ENCODE results near the gene CBLB.

Gene CBLB

DNA sequence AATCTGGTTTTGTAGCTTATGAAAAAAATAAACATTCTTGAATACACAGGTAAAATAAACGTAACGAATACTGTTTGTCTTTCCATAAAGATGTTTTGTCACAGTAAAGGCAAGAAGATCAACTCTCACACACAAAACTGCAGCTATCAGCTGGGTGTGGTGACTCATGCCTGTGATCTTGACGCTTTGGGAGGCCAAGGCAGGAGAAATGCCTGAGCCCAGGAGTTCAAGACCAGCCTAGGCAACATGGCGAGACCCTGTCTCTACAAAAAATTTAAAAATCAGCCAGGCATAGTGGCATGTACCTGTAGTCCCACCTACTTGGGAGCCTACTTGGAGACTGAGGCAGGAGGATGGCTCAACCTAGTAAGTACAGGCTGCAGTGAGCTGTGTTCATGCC, 39.6 kb downstream of the CBLB start:
- Histone ChIP-seq H3K27ac (ENCODE audit: extremely low read depth, low read depth, low read length) (no peak overlapping the region), H3K9me3 (ENCODE audit: control insufficient read depth, insufficient read depth, low read depth, low read length) (no peaks in the 10 kb centered on the region), H3K36me3 (ENCODE audit: control insufficient read depth in 2 of 2, insufficient read depth in 1 of 2, low read length in 2 of 2) (no peaks in the 10 kb centered on the region), H3K4me1 (ENCODE audit: control insufficient read depth, insufficient read depth, low read length) (no peaks in the 10 kb centered on the region), H3K4me3 (ENCODE audit: low read depth, low read length) (no peak overlapping the region)
- CTCF ChIA-PET, result interaction anchor here (0.6 to 0.7 kb wide), 5 partner anchors 85 to 1485 kb away, joined by 3 to 6 read pairs (median 4); no protein-coding TSS in a partner anchor
- TF ChIP-seq, protein P1, sequence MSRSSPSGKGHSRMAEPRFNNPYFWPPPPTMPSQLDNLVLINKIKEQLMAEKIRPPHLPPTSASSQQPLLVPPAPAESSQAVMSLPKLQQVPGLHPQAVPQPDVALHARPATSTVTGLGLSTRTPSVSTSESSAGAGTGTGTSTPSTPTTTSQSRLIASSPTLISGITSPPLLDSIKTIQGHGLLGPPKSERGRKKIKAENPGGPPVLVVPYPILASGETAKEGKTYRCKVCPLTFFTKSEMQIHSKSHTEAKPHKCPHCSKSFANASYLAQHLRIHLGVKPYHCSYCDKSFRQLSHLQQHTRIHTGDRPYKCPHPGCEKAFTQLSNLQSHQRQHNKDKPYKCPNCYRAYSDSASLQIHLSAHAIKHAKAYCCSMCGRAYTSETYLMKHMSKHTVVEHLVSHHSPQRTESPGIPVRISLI (tag by site-specific recombination; IDR thresholded peaks at IDR 0.05), result 0 out of 2 replicates have a peak, but pooled peaks have one; percentile 23
- TF ChIP-seq ZNF837 (tag by site-specific recombination; IDR thresholded peaks at IDR 0.05), result no peak
- POLR2A ChIA-PET, result no interaction called here

GRCh38 chr3:105828703-105829102, 40.1 kb downstream of the CBLB start:
- Histone ChIP-seq H3K4me3 (ENCODE audit: low read depth, low read length) (no peak overlapping the region), H3K36me3 (ENCODE audit: control insufficient read depth in 2 of 2, insufficient read depth in 1 of 2, low read length in 2 of 2) (no peaks in the 10 kb centered on the region), H3K9me3 (ENCODE audit: control insufficient read depth, insufficient read depth, low read depth, low read length) (no peaks in the 10 kb centered on the region), H3K4me1 (ENCODE audit: control insufficient read depth, insufficient read depth, low read length) (peaks cover under 1% of the 10 kb centered on the region; the same call in 1 of the 2 replicates), H3K27ac (ENCODE audit: extremely low read depth, low read depth, low read length) (no peak overlapping the region)
- CTCF ChIA-PET, result interaction anchor here (0.6 to 0.7 kb wide), 4 partner anchors 85 to 1484 kb away, joined by 3 to 6 read pairs (median 4); no protein-coding TSS in a partner anchor
- POLR2A ChIA-PET, result no interaction called here
- no peak for TF ChIP-seq OSR2 (tag by site-specific recombination; IDR thresholded peaks at IDR 0.05)
- TF ChIP-seq ZEB2 (tag by site-specific recombination; IDR thresholded peaks at IDR 0.05), result no peak
- TF ChIP-seq, protein P2, sequence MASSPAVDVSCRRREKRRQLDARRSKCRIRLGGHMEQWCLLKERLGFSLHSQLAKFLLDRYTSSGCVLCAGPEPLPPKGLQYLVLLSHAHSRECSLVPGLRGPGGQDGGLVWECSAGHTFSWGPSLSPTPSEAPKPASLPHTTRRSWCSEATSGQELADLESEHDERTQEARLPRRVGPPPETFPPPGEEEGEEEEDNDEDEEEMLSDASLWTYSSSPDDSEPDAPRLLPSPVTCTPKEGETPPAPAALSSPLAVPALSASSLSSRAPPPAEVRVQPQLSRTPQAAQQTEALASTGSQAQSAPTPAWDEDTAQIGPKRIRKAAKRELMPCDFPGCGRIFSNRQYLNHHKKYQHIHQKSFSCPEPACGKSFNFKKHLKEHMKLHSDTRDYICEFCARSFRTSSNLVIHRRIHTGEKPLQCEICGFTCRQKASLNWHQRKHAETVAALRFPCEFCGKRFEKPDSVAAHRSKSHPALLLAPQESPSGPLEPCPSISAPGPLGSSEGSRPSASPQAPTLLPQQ (tag by site-specific recombination; IDR thresholded peaks at IDR 0.05), result no peak
- no peak for TF ChIP-seq ZBTB21 (tag by site-specific recombination; IDR thresholded peaks at IDR 0.05)
- no peak for TF ChIP-seq GLIS1 (tag by site-specific recombination; IDR thresholded peaks at IDR 0.05)
- no peak for TF ChIP-seq KLF9 (tag by site-specific recombination; IDR thresholded peaks at IDR 0.05; ENCODE audit: low read depth)
- TF ChIP-seq GFI1B (tag by site-specific recombination; IDR thresholded peaks at IDR 0.05), result no peak
- no peak for TF ChIP-seq ZNF221 (tag by site-specific recombination; IDR thresholded peaks at IDR 0.05; ENCODE audit: borderline replicate concordance)
- TF ChIP-seq ZNF169 (tag by site-specific recombination; IDR thresholded peaks at IDR 0.05), result no peak
- TF ChIP-seq ZNF510 (tag by site-specific recombination; IDR thresholded peaks at IDR 0.05; ENCODE audit: insufficient replicate concordance), result no peak
- no peak for TF ChIP-seq ZNF280C (tag by site-specific recombination; IDR thresholded peaks at IDR 0.05)
- TF ChIP-seq ZNF404 (tag by site-specific recombination; IDR thresholded peaks at IDR 0.05), result no peak
- no peak for TF ChIP-seq TRIM28 (IDR thresholded peaks at IDR 0.05; ENCODE audit: borderline replicate concordance, low read length)
- TF ChIP-seq ZBTB1 (tag by site-specific recombination; IDR thresholded peaks at IDR 0.05), result no peak
- TF ChIP-seq ZNF624 (tag by site-specific recombination; IDR thresholded peaks at IDR 0.05), result no peak
- no peak for TF ChIP-seq ZNF548 (tag by site-specific recombination; IDR thresholded peaks at IDR 0.05)
- no peak for TF ChIP-seq ZFP3 (tag by site-specific recombination; IDR thresholded peaks at IDR 0.05; ENCODE audit: low read depth)
- TF ChIP-seq ZNF416 (tag by site-specific recombination; IDR thresholded peaks at IDR 0.05), result no peak
- no peak for TF ChIP-seq ZNF354C (tag by site-specific recombination; IDR thresholded peaks at IDR 0.05; ENCODE audit: borderline replicate concordance, low read depth)
- no peak for TF ChIP-seq ZNF549 (tag by site-specific recombination; IDR thresholded peaks at IDR 0.05)

Data from HEK293 (cell line).